22Rv1 (cell line): ENCODE results near the gene TET3.

Experiments
- H3K27ac ChIP-seq: fragments of 450-650 bp; 2 replicates; pipeline ENCODE4 v1.5.1; 2017
- ZFX ChIP-seq: fragments of 450-650 bp; IDR thresholded peaks from 2 replicates; pipeline ENCODE4 v1.6.1; 2017; ENCODE audit warnings: antibody characterized with exemption, borderline replicate concordance
- TF ChIP-seq, protein P1 (sequence below): fragments of 450-650 bp; IDR thresholded peaks from 2 replicates; pipeline ENCODE4 v1.5.1; 2017; ENCODE audit warnings: mild to moderate bottlenecking

TET3 gene

DNA sequence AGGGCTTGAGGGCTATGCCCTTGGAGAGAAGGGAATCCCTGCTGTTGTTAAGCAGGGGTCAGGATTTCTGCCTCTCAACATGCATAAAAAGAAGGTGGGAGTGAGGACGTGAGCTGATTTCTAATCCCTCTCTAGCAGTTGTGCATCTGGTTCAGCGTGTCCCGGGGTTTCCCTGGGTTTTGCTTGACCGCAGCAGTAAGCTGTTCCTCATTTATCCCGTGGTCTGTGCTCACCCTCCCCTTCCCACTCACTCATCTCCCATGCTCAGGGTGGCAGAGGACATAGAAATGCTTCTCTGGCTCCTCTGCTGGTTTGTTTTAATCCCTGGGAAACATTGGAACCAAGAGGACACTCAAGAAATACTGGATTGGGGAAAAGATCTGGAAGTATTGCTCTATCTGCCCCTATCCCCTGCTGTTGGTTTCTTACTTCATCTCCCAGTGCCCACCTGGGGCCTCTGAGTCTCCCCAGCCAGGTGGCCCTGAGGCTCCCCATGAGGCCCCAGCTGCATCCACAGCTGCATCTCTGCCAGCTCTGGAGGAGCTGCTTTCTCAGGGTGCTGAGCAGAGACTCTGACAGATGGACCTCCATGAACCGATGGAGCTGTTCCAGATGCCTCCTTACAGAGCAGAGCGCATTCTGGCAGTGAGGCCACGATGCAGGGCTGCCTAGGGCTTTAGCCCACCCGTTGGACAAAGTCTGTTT, 36.1 kb downstream of the TET3 start:
- TF ChIP-seq, protein P1, sequence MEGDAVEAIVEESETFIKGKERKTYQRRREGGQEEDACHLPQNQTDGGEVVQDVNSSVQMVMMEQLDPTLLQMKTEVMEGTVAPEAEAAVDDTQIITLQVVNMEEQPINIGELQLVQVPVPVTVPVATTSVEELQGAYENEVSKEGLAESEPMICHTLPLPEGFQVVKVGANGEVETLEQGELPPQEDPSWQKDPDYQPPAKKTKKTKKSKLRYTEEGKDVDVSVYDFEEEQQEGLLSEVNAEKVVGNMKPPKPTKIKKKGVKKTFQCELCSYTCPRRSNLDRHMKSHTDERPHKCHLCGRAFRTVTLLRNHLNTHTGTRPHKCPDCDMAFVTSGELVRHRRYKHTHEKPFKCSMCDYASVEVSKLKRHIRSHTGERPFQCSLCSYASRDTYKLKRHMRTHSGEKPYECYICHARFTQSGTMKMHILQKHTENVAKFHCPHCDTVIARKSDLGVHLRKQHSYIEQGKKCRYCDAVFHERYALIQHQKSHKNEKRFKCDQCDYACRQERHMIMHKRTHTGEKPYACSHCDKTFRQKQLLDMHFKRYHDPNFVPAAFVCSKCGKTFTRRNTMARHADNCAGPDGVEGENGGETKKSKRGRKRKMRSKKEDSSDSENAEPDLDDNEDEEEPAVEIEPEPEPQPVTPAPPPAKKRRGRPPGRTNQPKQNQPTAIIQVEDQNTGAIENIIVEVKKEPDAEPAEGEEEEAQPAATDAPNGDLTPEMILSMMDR, result no peak
- TF ChIP-seq ZFX, result no peak

DNA sequence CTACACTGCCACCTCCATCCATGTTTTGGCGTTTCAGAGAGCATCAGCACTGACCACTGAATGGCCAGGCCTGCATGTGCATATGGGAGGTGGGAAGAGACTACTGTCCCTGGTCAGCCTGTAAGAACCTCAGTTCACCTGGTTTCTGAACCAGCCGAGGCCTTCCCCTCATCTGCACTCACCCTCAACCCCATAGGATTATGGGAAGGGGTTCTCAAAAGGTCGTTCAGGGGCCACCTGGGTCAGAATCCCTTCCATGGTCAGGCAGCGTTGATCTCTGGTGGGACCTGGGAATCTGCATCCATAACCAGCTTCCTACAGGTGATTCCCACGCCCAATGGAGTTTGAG, 36.7 kb downstream of the TET3 start:
- H3K27ac ChIP-seq, result no peak overlapping the region
- TF ChIP-seq ZFX, result no peak
- TF ChIP-seq, protein P1, result no peak

More for the DNA sequence above, 36.1 kb downstream of the TET3 start:
- H3K27ac ChIP-seq, result no peak overlapping the region

DNA sequence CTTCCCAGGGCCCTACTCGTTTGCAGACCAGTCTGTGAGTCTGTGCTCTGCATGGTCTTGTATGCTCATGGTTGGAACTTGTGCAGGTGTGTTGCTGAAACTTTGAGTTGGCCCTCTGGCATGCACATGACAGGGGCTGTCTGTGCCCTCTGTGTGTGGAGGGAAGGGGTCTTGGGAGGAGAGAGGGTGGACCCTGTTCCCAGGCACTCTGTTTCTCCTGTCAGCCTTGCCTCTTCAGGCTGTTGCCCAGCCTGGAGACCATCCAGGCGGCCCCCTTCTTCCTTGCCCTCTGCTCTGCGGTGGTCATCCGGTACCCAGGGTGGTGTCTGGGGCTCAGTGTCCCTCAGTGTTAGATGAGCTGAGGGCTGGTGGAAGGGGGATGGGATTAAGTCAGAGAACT, 39.5 kb downstream of the TET3 start:
- H3K27ac ChIP-seq, result no peak overlapping the region
- TF ChIP-seq, protein P1, result no peak
- TF ChIP-seq ZFX, result no peak

DNA sequence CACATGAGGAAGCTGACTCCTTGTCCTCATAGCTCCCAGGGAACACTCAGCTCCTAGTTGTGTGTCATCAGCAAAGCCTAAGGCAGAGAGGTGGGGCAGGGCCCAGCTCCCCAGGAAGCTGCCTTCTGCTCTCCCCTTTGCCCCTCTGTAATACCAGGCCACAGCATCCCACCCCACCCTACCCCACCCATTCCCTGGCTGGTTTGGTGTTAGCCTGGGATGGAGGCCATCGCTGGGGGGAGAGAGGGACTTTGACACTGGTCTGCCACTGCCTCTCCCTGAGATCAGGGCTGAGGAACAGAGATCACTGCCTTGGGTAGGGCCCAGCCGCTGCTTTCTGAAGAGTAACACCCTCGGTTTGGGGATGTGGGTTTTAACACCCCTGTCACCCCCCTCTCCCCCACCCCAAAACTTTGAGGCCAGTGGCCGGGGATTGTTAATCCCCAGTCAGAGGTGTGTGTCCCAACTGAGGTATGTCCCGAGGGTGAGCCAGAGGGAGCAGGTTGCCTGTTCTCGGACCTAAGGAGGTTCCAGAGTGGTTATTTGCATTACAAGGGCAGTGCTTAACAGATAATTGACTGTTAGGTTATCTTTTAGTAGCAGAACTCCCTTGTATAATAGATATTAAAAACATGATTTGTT, 41.4 kb downstream of the TET3 start:
- H3K27ac ChIP-seq, result no peak overlapping the region
- no peak for TF ChIP-seq ZFX
- TF ChIP-seq, protein P1, result no peak

DNA sequence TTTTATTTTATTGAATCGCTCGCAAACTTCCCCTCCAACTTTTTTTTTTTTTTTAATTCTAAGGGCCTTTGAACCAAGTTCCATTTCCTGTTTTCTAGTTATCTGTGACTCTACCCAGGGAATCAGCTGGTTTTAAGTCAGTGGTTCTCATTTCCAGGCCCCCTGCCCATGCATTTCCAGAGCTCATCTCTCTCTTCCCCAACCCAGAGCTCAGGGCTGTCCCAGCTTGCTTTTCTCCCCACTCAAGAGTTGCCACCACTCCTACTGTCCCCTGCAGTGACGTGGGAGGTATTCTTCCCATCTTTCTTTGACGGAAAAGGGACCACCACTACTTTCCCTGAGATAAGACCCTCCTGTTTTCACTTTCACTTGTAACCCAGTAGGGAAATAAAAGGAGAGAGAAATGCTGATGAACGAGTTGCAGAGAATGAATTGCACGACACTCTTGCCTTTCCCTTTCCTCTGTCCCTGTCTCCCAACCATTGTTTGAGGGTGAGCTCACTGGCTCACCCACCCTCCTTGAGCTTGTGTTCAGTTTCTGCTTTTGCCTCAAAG, 42.1 kb downstream of the TET3 start:
- H3K27ac ChIP-seq, result no peak overlapping the region
- TF ChIP-seq, protein P1, result no peak
- TF ChIP-seq ZFX, result no peak

DNA sequence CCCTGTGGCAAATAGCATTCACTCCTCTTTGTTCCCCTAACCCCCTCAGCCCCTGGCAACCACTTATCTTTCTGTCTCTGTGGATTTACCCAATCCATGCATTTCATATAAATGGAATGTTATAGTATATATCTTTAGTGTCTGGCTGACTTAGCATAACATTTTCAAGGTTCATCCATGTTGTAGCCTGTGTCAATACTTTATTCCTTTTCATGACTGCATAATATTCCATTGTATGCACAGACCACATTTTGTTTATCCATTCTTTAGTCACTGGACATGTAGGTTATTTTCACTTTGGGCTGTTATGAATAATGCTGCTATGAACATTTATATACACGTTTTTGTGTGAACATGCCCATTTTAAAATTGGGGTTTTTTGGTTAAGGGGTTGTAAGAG, 42.8 kb downstream of the TET3 start:
- H3K27ac ChIP-seq, result no peak overlapping the region
- no peak for TF ChIP-seq ZFX
- TF ChIP-seq, protein P1, result no peak

DNA sequence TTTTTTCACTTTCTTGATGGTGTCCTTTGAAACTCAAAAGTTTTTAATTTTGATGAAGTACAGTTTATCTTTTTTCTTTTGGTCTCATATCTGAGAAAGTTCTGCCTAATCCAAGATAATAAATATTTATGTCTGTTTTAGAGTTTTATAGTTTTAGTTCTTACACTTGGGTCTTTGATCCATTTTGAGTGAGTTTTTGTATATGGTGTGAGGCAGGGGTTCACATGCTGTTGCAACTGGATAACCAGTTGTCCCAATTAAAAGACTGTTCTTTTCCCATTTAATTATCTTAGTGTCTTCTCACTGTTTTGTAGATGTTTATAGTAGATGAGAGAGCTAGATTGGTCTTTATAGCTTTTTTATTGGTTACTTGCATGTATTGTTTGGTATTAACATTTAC, 43.6 kb downstream of the TET3 start:
- TF ChIP-seq, protein P1, result no peak
- no peak for TF ChIP-seq ZFX
- no peak overlapping the region for H3K27ac ChIP-seq
